Peyer's patch (tissue), 4 donors: ENCODE data around the gene SH3TC2. TPM values are rescaled to one million over a fixed set of nuclear protein-coding genes. Genes with fewer than 3 reads are reported as not detected.

Experiments
- DNase-seq, 3 donors: peaks; one replicate each; pipeline ENCODE4 v3.0.0-alpha.2; 2017 to 2019
- H3K27ac ChIP-seq, 4 donors: fragments of 200-600 bp; sonication (generic); one replicate each; pipeline ENCODE4 v1.5.1; 2016 to 2019
- H3K27me3 ChIP-seq, 2 donors: fragments of 200-600 bp; sonication (generic); one replicate each; pipeline ENCODE4 v1.5.1; 2019
- H3K36me3 ChIP-seq, 3 donors: fragments of 200-600 bp; sonication (generic); one replicate each; pipeline ENCODE4 v1.5.1; 2016 to 2019
- H3K4me1 ChIP-seq, 4 donors: fragments of 200-600 bp; sonication (generic); one replicate each; pipeline ENCODE4 v1.5.1; 2016 to 2019
- H3K4me3 ChIP-seq, 4 donors: fragments of 200-600 bp; sonication (generic); 1 replicate in 3 of 4; 2 replicates in 1 of 4; pipeline ENCODE4 v1.5.1; 2016 to 2019; ENCODE audit warnings: mild to moderate bottlenecking in 1 of 4
- H3K9me3 ChIP-seq, 4 donors: fragments of 200-600 bp; sonication (generic); one replicate each; pipeline ENCODE4 v1.5.1; 2016 to 2019; ENCODE audit warnings: mild to moderate bottlenecking in 1 of 4
- POLR2A ChIP-seq, 2 donors: fragments of 450-650 bp; IDR thresholded peaks; one replicate each; pipeline ENCODE4 v1.5.1; 2017; ENCODE audit warnings: antibody characterized with exemption in 2 of 2, mild to moderate bottlenecking in 2 of 2, moderate library complexity in 2 of 2
- total RNA-seq, 4 donors: library from RNA; depleted of rRNA; stranded (reverse); fragments of >200 nt; gene quantifications; one replicate each; pipeline ENCODE4 v1.1.0, GENCODE V29; 2016
- TF ChIP-seq, protein P1 (sequence below), 6 experiments: fragments of 450-650 bp in 4 of 6; fragments of 200-600 bp in 2 of 6; sonication (generic) in 1 of 6; IDR thresholded peaks; one replicate each; pipeline ENCODE4 v1.5.1; 2017 to 2019; ENCODE audit warnings: antibody characterized with exemption in 6 of 6, mild to moderate bottlenecking in 3 of 6, moderate library complexity in 1 of 6

SH3TC2 gene
- total RNA-seq, 4 donors from 2014 or later = 0.57 to 1.3 (median 0.76) TPM

DNA sequence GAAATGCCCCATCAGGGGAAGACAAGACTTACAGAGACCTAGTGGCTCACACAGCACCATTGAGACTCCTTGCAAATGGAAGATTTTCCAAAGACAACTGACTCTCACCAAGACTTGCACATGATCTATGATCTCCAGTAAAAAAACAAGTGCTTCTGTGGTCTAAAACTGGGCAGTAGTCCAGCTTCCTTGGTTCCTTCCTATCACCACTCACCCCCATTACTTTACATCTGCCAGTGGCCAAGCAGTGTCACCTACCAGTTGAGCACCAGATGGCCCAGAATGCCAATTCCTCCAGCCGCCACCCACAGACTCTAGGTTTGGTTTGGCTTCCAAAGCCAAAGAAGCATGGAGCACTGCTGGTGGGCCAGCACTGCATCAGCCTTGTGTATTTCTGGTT, 47.7 kb downstream of the SH3TC2 start:
- H3K4me3 ChIP-seq = no peak overlapping the region
- no peaks in the 10 kb centered on the region for H3K4me1 ChIP-seq
- H3K27ac ChIP-seq = no peak overlapping the region
- no peak for DNase-seq
- TF ChIP-seq POLR2A (IDR thresholded peaks at IDR 0.05) = no peak
- no peaks in the 10 kb centered on the region for H3K36me3 ChIP-seq
- H3K27me3 ChIP-seq = no peaks in the 10 kb centered on the region
- no peaks in the 10 kb centered on the region for H3K9me3 ChIP-seq

DNA sequence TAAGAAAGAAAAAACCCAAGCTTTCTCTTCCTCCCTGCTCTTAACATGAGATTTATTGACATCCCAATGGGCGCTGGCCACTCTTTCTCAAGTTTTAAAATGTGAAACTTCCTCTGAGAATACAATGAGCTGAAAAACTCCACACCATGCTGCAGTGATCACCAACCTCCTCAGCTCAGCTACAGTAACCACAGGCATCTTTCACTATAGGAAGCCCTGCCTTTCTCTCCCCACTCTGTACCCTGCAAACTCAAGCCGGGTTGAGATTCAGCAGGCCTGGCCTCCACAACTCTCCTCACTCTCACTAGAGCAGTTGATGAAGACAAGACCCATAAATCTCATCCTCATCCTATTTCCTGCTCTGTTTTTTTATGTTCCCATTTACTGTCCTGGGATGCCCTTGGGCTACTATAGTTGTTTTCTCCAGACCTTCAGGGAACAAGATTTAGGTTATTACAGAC, 48.3 kb downstream of the SH3TC2 start:
- no peaks in the 10 kb centered on the region for H3K36me3 ChIP-seq
- H3K4me3 ChIP-seq = no peak overlapping the region
- TF ChIP-seq POLR2A (IDR thresholded peaks at IDR 0.05) = no peak
- TF ChIP-seq, protein P1, sequence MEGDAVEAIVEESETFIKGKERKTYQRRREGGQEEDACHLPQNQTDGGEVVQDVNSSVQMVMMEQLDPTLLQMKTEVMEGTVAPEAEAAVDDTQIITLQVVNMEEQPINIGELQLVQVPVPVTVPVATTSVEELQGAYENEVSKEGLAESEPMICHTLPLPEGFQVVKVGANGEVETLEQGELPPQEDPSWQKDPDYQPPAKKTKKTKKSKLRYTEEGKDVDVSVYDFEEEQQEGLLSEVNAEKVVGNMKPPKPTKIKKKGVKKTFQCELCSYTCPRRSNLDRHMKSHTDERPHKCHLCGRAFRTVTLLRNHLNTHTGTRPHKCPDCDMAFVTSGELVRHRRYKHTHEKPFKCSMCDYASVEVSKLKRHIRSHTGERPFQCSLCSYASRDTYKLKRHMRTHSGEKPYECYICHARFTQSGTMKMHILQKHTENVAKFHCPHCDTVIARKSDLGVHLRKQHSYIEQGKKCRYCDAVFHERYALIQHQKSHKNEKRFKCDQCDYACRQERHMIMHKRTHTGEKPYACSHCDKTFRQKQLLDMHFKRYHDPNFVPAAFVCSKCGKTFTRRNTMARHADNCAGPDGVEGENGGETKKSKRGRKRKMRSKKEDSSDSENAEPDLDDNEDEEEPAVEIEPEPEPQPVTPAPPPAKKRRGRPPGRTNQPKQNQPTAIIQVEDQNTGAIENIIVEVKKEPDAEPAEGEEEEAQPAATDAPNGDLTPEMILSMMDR (IDR thresholded peaks at IDR 0.05) = no peak
- H3K4me1 ChIP-seq = no peaks in the 10 kb centered on the region
- H3K9me3 ChIP-seq = no peaks in the 10 kb centered on the region
- no peaks in the 10 kb centered on the region for H3K27me3 ChIP-seq
- no peak overlapping the region for H3K27ac ChIP-seq
- no peak for DNase-seq

DNA sequence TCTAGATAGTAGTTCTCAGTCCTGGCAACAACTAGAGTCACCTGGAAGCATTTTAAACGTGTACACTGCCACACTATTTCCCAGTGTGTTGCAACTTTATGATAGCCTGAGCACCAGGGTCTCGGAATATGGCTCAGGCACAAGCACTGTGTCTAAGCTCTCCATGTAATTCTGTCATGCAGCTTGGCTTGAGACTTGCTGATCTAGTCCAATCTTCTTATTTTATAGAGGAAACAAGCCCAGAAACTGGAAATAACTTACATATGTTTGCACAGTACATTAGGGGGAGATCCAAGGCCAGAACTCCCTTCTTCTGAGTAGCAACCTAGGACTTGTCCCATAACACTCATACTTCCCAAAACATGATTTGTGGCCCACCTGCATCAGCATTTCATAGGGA, 49.1 kb downstream of the SH3TC2 start:
- Histone ChIP-seq H3K27me3 (no peaks in the 10 kb centered on the region), H3K36me3 (no peaks in the 10 kb centered on the region), H3K27ac (no peak overlapping the region), H3K4me1 (no peaks in the 10 kb centered on the region), H3K9me3 (no peaks in the 10 kb centered on the region), H3K4me3 (no peak overlapping the region)
- TF ChIP-seq POLR2A (IDR thresholded peaks at IDR 0.05) = no peak
- TF ChIP-seq, protein P1 (IDR thresholded peaks at IDR 0.05) = no peak
- DNase-seq = no peak

DNA sequence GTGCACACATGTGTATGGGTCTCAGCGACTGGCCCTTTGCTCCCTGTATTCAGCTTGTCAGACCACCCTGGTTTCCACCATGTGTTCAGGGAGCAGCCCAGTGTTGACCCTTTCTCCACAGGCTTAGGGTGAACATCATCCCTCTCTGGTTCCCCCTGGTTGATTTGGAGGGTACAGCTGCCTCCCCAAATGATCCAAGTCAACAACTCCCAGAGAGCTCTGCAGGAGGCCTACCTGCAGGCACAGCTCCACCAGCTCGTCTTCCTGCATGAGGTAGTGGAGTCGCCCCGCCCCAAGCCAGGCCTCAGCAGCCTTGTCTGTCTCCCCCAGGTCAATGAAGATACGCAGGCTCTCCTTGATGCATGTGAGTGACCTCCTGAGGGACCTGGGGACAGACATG, 50.5 kb downstream of the SH3TC2 start:
- H3K4me3 ChIP-seq = no peak overlapping the region
- no peaks in the 10 kb centered on the region for H3K9me3 ChIP-seq
- no peak for DNase-seq
- H3K27me3 ChIP-seq = no peaks in the 10 kb centered on the region
- no peaks in the 10 kb centered on the region for H3K36me3 ChIP-seq
- TF ChIP-seq, protein P1 (IDR thresholded peaks at IDR 0.05) = no peak
- H3K27ac ChIP-seq = no peak overlapping the region
- H3K4me1 ChIP-seq = no peaks in the 10 kb centered on the region

DNA sequence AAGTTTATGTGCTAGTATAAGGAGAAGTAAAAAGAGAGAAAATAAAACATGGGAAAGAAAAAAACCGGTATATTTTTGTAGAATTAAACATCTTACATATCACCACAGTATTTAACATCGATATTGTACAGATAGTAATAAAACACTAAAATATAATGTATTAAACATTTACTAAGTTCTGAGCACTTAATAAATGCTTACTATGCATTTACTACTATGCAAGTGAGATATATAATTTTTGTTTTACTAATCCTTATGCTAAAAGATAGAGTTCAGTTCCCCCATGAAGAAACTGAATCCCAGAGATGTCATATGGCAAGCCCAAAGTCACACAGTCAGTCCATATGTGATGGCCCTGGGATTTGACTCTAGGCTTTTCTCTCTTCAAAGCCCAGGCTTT, 51.1 kb downstream of the SH3TC2 start:
- Histone ChIP-seq H3K27ac (no peak overlapping the region), H3K9me3 (no peaks in the 10 kb centered on the region), H3K27me3 (no peaks in the 10 kb centered on the region), H3K4me3 (no peak overlapping the region), H3K4me1 (no peaks in the 10 kb centered on the region), H3K36me3 (no peaks in the 10 kb centered on the region)
- TF ChIP-seq POLR2A (IDR thresholded peaks at IDR 0.05) = no peak
- TF ChIP-seq, protein P1 (IDR thresholded peaks at IDR 0.05) = no peak
- DNase-seq = no peak

DNA sequence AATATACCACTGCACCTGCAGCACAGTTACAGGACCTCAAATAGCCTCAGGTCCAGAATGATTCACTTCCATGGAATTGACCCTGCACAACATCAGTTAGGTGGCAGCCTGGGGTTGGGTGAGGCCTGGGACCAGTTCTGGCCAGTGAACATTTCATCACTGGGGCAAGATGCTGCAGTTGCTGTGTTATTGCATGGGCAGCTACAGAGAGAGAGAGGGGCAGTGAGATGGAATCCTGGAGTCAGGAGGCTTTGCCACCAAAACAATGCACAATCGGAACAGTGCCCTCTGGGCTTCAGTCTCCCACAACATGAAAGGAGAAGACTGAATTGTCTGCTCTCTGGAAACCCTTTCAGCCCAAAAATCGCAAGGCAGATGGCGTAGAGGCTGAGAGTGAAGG, 51.8 kb downstream of the SH3TC2 start:
- no peaks in the 10 kb centered on the region for H3K4me1 ChIP-seq
- no peaks in the 10 kb centered on the region for H3K9me3 ChIP-seq
- TF ChIP-seq, protein P1 (IDR thresholded peaks at IDR 0.05) = no peak
- no peak for TF ChIP-seq POLR2A (IDR thresholded peaks at IDR 0.05)
- no peaks in the 10 kb centered on the region for H3K27me3 ChIP-seq
- H3K27ac ChIP-seq = no peak overlapping the region
- no peak for DNase-seq
- H3K4me3 ChIP-seq = no peak overlapping the region
- H3K36me3 ChIP-seq = no peaks in the 10 kb centered on the region
